CD14-positive monocyte (primary cell): ENCODE measurements around the gene PCDHGA11. TPM values are rescaled to one million over a fixed set of nuclear protein-coding genes. Genes with fewer than 3 reads are reported as not detected.
"Not testable (repeated sequence)": the region's sequence is repeated elsewhere in the genome, so short reads cannot be mapped to it uniquely, and the experiment has no call there.

ENCODE experiments used
- DNase-seq, 3 donors: peaks; one replicate each; pipeline ENCODE4 v3.0.0-alpha.2; 2011 to 2022
- H2AFZ ChIP-seq: 2 replicates; pipeline ENCODE4 v1.6.0; 2012; ENCODE audit warnings: mild to moderate bottlenecking, low read depth, low read length, inconsistent platforms; ENCODE audit not compliant: insufficient read depth, poor library complexity, severe bottlenecking
- H3K27ac ChIP-seq, 2 donors: 1 replicate in 1 of 2; 2 replicates in 1 of 2; pipeline ENCODE4 v1.5.1; 2012 to 2013; ENCODE audit warnings: low read length in 2 of 2, control low read depth in 1 of 2, inconsistent platforms in 1 of 2, low read depth in 1 of 2, mild to moderate bottlenecking in 1 of 2
- H3K27me3 ChIP-seq, 2 donors: one replicate each; pipeline versions ENCODE4 v1.6.0 to v1.6.1; 2011 to 2013; ENCODE audit warnings: low read length in 2 of 2; ENCODE audit not compliant: control insufficient read depth in 2 of 2, insufficient read depth in 2 of 2
- H3K36me3 ChIP-seq, 2 donors: replicated peaks in 1 of 2; 1 replicate in 1 of 2; 2 replicates in 1 of 2; pipeline versions ENCODE4 v1.5.1 to v1.6.1; 2012 to 2013; ENCODE audit warnings: low read length in 2 of 2, control low read depth in 1 of 2, inconsistent platforms in 1 of 2, mild to moderate bottlenecking in 1 of 2; ENCODE audit not compliant: insufficient read depth in 2 of 2, control insufficient read depth in 1 of 2
- H3K4me1 ChIP-seq, 2 donors: 1 replicate in 1 of 2; 2 replicates in 1 of 2; pipeline versions ENCODE4 v1.5.1 to v1.6.1; 2012 to 2013; ENCODE audit warnings: low read length in 2 of 2, control low read depth in 1 of 2, inconsistent platforms in 1 of 2, mild to moderate bottlenecking in 1 of 2, moderate library complexity in 1 of 2; ENCODE audit not compliant: insufficient read depth in 2 of 2, control insufficient read depth in 1 of 2
- H3K4me2 ChIP-seq: replicated peaks from 2 replicates; pipeline ENCODE3; 2012; ENCODE audit warnings: low read length, moderate library complexity, mild to moderate bottlenecking; ENCODE audit not compliant: poor library complexity, severe bottlenecking; ENCODE audit errors: extremely low read depth
- H3K4me3 ChIP-seq, 3 experiments: fragments of 200-600 bp in 1 of 3; sonication (generic) in 1 of 3; replicated peaks in 1 of 3; 1 replicate in 2 of 3; 2 replicates in 1 of 3; pipeline ENCODE4 v1.5.1; 2011 to 2013; ENCODE audit warnings: low read length in 3 of 3, mild to moderate bottlenecking in 3 of 3, control low read depth in 2 of 3, low read depth in 2 of 3, inconsistent platforms in 1 of 3, moderate library complexity in 1 of 3
- H3K79me2 ChIP-seq: 2 replicates; pipeline ENCODE4 v1.6.0; 2012; ENCODE audit warnings: mild to moderate bottlenecking, control low read depth, inconsistent platforms, low read length, moderate library complexity; ENCODE audit not compliant: insufficient read depth
- H3K9ac ChIP-seq: 2 replicates; pipeline ENCODE4 v1.6.0; 2017; ENCODE audit warnings: low read length, mild to moderate bottlenecking; ENCODE audit not compliant: insufficient read depth, poor library complexity, severe bottlenecking
- H3K9me3 ChIP-seq, 2 donors: replicated peaks in 1 of 2; 1 replicate in 1 of 2; 2 replicates in 1 of 2; pipeline versions ENCODE4 v1.5.1 to v1.6.1; 2012 to 2013; ENCODE audit warnings: low read length in 2 of 2, control low read depth in 1 of 2; ENCODE audit not compliant: control insufficient read depth in 1 of 2, insufficient read depth in 1 of 2
- H4K20me1 ChIP-seq: 2 replicates; pipeline ENCODE4 v1.6.0; 2012; ENCODE audit warnings: mild to moderate bottlenecking, low read length, control low read depth, moderate library complexity; ENCODE audit not compliant: insufficient read depth
- H3K27ac Mint-ChIP-seq, 7 donors: one replicate each; pipeline ENCODE4 v1.8.0; 2020; ENCODE audit warnings: mild to moderate bottlenecking in 7 of 7, mixed read lengths in 7 of 7, moderate library complexity in 6 of 7, inconsistent platforms in 2 of 7
- H3K27me3 Mint-ChIP-seq, 3 donors: one replicate each; pipeline ENCODE4 v1.8.0; 2021 to 2022; ENCODE audit warnings: low read depth in 3 of 3, mild to moderate bottlenecking in 3 of 3, mixed read lengths in 3 of 3, moderate library complexity in 3 of 3, inconsistent platforms in 1 of 3
- H3K36me3 Mint-ChIP-seq, 2 donors: one replicate each; pipeline ENCODE4 v1.8.0; 2020; ENCODE audit warnings: mixed read lengths in 2 of 2, inconsistent platforms in 1 of 2, mild to moderate bottlenecking in 1 of 2
- H3K4me1 Mint-ChIP-seq: one replicate; pipeline ENCODE4 v1.8.0; 2020; ENCODE audit warnings: mild to moderate bottlenecking, mixed read lengths
- H3K4me3 Mint-ChIP-seq, 2 donors: one replicate each; pipeline ENCODE4 v1.8.0; 2020; ENCODE audit warnings: mild to moderate bottlenecking in 2 of 2, mixed read lengths in 2 of 2, moderate library complexity in 1 of 2
- H3K9me3 Mint-ChIP-seq, 7 donors: one replicate each; pipeline ENCODE4 v1.8.0; 2020 to 2022; ENCODE audit warnings: mixed read lengths in 7 of 7, mild to moderate bottlenecking in 6 of 7, moderate library complexity in 6 of 7, inconsistent platforms in 2 of 7
- WGBS: methylation state at CpG from one replicate; pipeline ENCODE4 v1.1.5; 2013; ENCODE audit warnings: missing lambda C conversion rate; ENCODE audit not compliant: insufficient coverage; 5-methylcytosine and 5-hydroxymethylcytosine counted together
- intact Hi-C, 2 donors: fragments of 100-400 bp; cut with micrococcal nuclease; formaldehyde crosslinking; loops; one replicate each; pipeline versions ENCODE4 v1.15.0 to v1.15.1; 2023
- polyA plus RNA-seq, 3 donors: library from polyadenylated mRNA; depleted of rRNA in 1 of 3; unstranded in 2 of 3; stranded (reverse) in 1 of 3; fragments of 300-500 nt in 2 of 3; fragments of >200 nt in 1 of 3; fragmentation: Illumina TruSeq in 2 of 3; gene quantifications; 1 replicate in 2 of 3; 2 replicates in 1 of 3; pipeline ENCODE4 v1.2.3, GENCODE V29; 2012 to 2021
- TF ChIP-seq, protein P1 (sequence below): fragments of 200-600 bp; IDR thresholded peaks from one replicate; pipeline ENCODE4 v1.8.0; 2022; ENCODE audit warnings: antibody characterized with exemption, mild to moderate bottlenecking

Gene PCDHGA11
- polyA plus RNA-seq, 3 donors, result not detected

DNA sequence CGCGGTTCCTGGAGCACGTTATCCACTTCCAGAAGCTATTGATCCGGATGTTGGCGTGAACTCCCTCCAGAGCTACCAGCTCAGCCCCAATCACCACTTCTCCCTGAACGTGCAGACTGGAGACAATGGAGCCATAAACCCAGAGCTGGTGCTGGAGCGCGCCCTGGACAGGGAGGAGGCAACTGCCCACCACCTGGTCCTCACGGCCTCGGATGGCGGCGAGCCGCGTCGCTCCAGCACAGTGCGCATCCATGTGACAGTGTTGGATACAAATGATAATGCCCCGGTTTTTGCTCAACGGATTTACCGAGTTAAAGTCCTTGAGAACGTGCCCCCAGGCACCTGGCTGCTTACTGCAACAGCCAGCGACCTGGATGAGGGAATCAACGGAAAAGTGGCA lies 17.5 kb upstream of the PCDHGA11 start:
- TF ChIP-seq, protein P1, sequence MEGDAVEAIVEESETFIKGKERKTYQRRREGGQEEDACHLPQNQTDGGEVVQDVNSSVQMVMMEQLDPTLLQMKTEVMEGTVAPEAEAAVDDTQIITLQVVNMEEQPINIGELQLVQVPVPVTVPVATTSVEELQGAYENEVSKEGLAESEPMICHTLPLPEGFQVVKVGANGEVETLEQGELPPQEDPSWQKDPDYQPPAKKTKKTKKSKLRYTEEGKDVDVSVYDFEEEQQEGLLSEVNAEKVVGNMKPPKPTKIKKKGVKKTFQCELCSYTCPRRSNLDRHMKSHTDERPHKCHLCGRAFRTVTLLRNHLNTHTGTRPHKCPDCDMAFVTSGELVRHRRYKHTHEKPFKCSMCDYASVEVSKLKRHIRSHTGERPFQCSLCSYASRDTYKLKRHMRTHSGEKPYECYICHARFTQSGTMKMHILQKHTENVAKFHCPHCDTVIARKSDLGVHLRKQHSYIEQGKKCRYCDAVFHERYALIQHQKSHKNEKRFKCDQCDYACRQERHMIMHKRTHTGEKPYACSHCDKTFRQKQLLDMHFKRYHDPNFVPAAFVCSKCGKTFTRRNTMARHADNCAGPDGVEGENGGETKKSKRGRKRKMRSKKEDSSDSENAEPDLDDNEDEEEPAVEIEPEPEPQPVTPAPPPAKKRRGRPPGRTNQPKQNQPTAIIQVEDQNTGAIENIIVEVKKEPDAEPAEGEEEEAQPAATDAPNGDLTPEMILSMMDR, result no peak
- Mint-ChIP-seq H3K27ac (peak overlapping the region in 1 of 7 donors; percentile 24), H3K36me3 (peaks cover 10 to 17% of the 10 kb centered on the region in 2 donors), H3K4me3 (peak overlapping the region in 1 of 2 donors; percentile 82), H3K9me3 (peaks cover 31 to 74% (median 59%) of the 10 kb centered on the region in 7 donors), H3K27me3 (peaks cover 71 to 86% (median 85%) of the 10 kb centered on the region in 3 donors), H3K4me1 (peaks cover 15% of the 10 kb centered on the region)
- Histone ChIP-seq H3K4me1 (peaks cover 3 to 6% of the 10 kb centered on the region in 2 donors), H3K27me3 (peaks cover 73 to 97% of the 10 kb centered on the region in 2 donors), H4K20me1 (no peaks in the 10 kb centered on the region), H2AFZ (no peak overlapping the region), H3K4me3 (no peak overlapping the region), H3K79me2 (no peaks in the 10 kb centered on the region), H3K9ac (no peak overlapping the region), H3K36me3 (no peaks in the 10 kb centered on the region), H3K27ac (no peak overlapping the region), H3K9me3 (peaks cover 38 to 71% of the 10 kb centered on the region in 2 donors), H3K4me2 (no peak overlapping the region)
- WGBS, result 20% methylated on average over 21 of the region's 22 CpGs
- no peak for DNase-seq
- intact Hi-C loops, result no loop called here

DNA sequence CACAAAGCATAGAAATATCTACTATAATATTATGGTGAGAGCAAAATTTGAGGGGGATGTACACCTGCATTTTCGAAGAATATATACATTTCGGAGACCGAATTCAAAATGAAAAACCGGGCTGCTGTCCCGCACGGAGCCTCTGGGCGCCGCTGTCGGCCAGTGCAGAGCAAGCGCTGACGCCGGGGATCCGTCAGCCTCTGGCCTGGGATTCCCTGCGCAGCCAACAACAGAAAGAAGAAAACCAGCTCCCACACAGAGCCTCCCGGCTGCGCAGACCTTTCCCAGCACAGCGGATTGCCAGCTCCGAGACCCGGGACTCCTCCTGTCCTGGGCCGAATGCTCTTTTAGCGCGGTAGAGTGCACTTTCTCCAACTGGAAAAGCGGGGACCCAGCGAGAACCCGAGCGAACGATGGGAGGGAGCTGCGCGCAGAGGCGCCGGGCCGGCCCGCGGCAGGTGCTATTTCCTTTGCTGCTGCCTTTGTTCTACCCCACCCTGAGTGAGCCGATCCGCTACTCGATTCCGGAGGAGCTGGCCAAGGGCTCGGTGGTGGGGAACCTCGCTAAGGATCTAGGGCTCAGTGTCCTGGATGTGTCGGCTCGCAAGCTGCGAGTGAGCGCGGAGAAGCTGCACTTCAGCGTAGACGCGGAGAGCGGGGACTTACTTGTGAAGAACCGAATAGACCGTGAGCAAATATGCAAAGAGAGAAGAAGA lies 12.9 kb upstream of the PCDHGA11 start, which contains the start of gene PCDHGB6:
Gene PCDHGB6, plus strand, starts transcription at position 232 of the 716 bp plus-strand sequence. Its CDS starts 182 bp downstream, at position 414.
- H3K27ac Mint-ChIP-seq, intact Hi-C loops, H3K79me2 ChIP-seq, H2AFZ ChIP-seq, H3K4me1 ChIP-seq, H3K9ac ChIP-seq, H3K27ac ChIP-seq, H4K20me1 ChIP-seq, H3K36me3 ChIP-seq: not testable (repeated sequence)
- H3K36me3 Mint-ChIP-seq, result peaks cover 9 to 14% of the 10 kb centered on the region in 2 donors
- peaks cover 26 to 68% (median 51%) of the 10 kb centered on the region in 7 donors for H3K9me3 Mint-ChIP-seq
- peak in 2 of 3 donors; percentile 8 to 24 for DNase-seq
- Histone ChIP-seq H3K27me3 (peaks cover 76 to 98% of the 10 kb centered on the region in 2 donors), H3K4me2 (peak within 1 kb of the TSS; percentile 49), H3K9me3 (peaks cover 33 to 56% of the 10 kb centered on the region in 2 donors), H3K4me3 (peak within 1 kb of the TSS in 2 of 3 experiments; percentile 5 to 64)
- TF ChIP-seq, protein P1, result peak; percentile 73
- WGBS, result 18% methylated on average over 31 of the region's 51 CpGs
- H3K4me3 Mint-ChIP-seq, result peak within 1 kb of the TSS; percentile 76 to 92
- peaks cover 11% of the 10 kb centered on the region for H3K4me1 Mint-ChIP-seq
- H3K27me3 Mint-ChIP-seq, result peaks cover 73 to 95% (median 91%) of the 10 kb centered on the region in 3 donors
